Trophoblast cell (in vitro differentiated cells and primary cell): ENCODE measurements around the gene KLK1.

Experiments
- DNase-seq, 2 donors: peaks; one replicate each; pipeline ENCODE4 v3.0.0-alpha.2; 2016
- H2AFZ ChIP-seq: 2 replicates; pipeline ENCODE4 v1.6.1; 2013; ENCODE audit warnings: low read length, moderate library complexity, mild to moderate bottlenecking; ENCODE audit not compliant: insufficient read depth, poor library complexity
- H2AK5ac ChIP-seq: 2 replicates; pipeline ENCODE4 v1.6.1; 2013; ENCODE audit warnings: mild to moderate bottlenecking, low read length
- H2BK120ac ChIP-seq: 2 replicates; pipeline ENCODE4 v1.6.1; 2013; ENCODE audit warnings: low read length, mild to moderate bottlenecking, moderate library complexity; ENCODE audit not compliant: insufficient read depth, poor library complexity
- H2BK12ac ChIP-seq: 2 replicates; pipeline ENCODE4 v1.6.1; 2013; ENCODE audit warnings: mild to moderate bottlenecking, low read length, moderate library complexity
- H2BK5ac ChIP-seq: 2 replicates; pipeline ENCODE4 v1.6.1; 2013; ENCODE audit warnings: low read length, low read depth, moderate library complexity, mild to moderate bottlenecking; ENCODE audit not compliant: poor library complexity
- H3K14ac ChIP-seq: 2 replicates; pipeline ENCODE4 v1.6.1; 2013; ENCODE audit warnings: mild to moderate bottlenecking, low read length
- H3K18ac ChIP-seq: 2 replicates; pipeline ENCODE4 v1.6.1; 2013; ENCODE audit warnings: mild to moderate bottlenecking, low read length
- H3K23ac ChIP-seq: 2 replicates; pipeline ENCODE4 v1.6.1; 2013; ENCODE audit warnings: low read length
- H3K27ac ChIP-seq: 2 replicates; pipeline ENCODE4 v1.5.1; 2013; ENCODE audit warnings: low read depth, mild to moderate bottlenecking, inconsistent platforms, low read length, moderate library complexity
- H3K27me3 ChIP-seq: 2 replicates; pipeline ENCODE4 v1.6.1; 2013; ENCODE audit warnings: inconsistent platforms, mild to moderate bottlenecking, low read length, moderate library complexity; ENCODE audit not compliant: insufficient read depth
- H3K36me3 ChIP-seq, 2 experiments: 1 replicate in 1 of 2; 2 replicates in 1 of 2; pipeline ENCODE4 v1.6.1; 2013; ENCODE audit warnings: low read length in 2 of 2, mild to moderate bottlenecking in 2 of 2, moderate library complexity in 1 of 2; ENCODE audit not compliant: insufficient read depth in 2 of 2, control insufficient read depth in 1 of 2
- H3K4ac ChIP-seq: 2 replicates; pipeline ENCODE4 v1.6.1; 2013; ENCODE audit warnings: low read depth, mild to moderate bottlenecking, low read length, moderate library complexity
- H3K4me1 ChIP-seq, 2 experiments: 1 replicate in 1 of 2; 2 replicates in 1 of 2; pipeline ENCODE4 v1.6.1; 2013; ENCODE audit warnings: low read length in 2 of 2, mild to moderate bottlenecking in 2 of 2, moderate library complexity in 1 of 2; ENCODE audit not compliant: insufficient read depth in 2 of 2, control insufficient read depth in 1 of 2
- H3K4me2 ChIP-seq: 2 replicates; pipeline ENCODE4 v1.6.1; 2013; ENCODE audit warnings: inconsistent platforms, mild to moderate bottlenecking, low read length, moderate library complexity
- H3K4me3 ChIP-seq: 2 replicates; pipeline ENCODE4 v1.5.1; 2013; ENCODE audit warnings: mild to moderate bottlenecking, low read depth, low read length, inconsistent platforms
- H3K79me1 ChIP-seq: one replicate; pipeline ENCODE4 v1.6.1; 2013; ENCODE audit warnings: low read length
- H3K79me2 ChIP-seq: 2 replicates; pipeline ENCODE4 v1.6.1; 2013; ENCODE audit warnings: low read length, mild to moderate bottlenecking; ENCODE audit not compliant: control insufficient read depth, insufficient read depth, poor library complexity
- H3K9ac ChIP-seq: 2 replicates; pipeline ENCODE4 v1.6.1; 2013; ENCODE audit warnings: mild to moderate bottlenecking, low read length
- H3K9me3 ChIP-seq: 2 replicates; pipeline ENCODE4 v1.6.1; 2013; ENCODE audit warnings: low read depth, mild to moderate bottlenecking, control low read depth, inconsistent platforms, low read length; ENCODE audit not compliant: insufficient read depth
- H4K12ac ChIP-seq: 2 replicates; pipeline ENCODE4 v1.6.1; 2013; ENCODE audit warnings: low read depth, mild to moderate bottlenecking, low read length, moderate library complexity
- H4K8ac ChIP-seq: 2 replicates; pipeline ENCODE4 v1.6.1; 2013; ENCODE audit warnings: low read depth, mild to moderate bottlenecking, low read length, moderate library complexity
- H4K91ac ChIP-seq: one replicate; pipeline ENCODE4 v1.6.1; 2013; ENCODE audit warnings: low read depth, mild to moderate bottlenecking, low read length, moderate library complexity
- WGBS: extraction: QIAGEN DNeasy Blood & Tissue Kit; methylation state at CpG from one replicate; pipeline ENCODE4 v1.1.7; 2013; ENCODE audit warnings: missing lambda C conversion rate; ENCODE audit not compliant: insufficient read length, insufficient coverage; ENCODE audit errors: extremely low coverage; 5-methylcytosine and 5-hydroxymethylcytosine counted together

Gene KLK1

DNA sequence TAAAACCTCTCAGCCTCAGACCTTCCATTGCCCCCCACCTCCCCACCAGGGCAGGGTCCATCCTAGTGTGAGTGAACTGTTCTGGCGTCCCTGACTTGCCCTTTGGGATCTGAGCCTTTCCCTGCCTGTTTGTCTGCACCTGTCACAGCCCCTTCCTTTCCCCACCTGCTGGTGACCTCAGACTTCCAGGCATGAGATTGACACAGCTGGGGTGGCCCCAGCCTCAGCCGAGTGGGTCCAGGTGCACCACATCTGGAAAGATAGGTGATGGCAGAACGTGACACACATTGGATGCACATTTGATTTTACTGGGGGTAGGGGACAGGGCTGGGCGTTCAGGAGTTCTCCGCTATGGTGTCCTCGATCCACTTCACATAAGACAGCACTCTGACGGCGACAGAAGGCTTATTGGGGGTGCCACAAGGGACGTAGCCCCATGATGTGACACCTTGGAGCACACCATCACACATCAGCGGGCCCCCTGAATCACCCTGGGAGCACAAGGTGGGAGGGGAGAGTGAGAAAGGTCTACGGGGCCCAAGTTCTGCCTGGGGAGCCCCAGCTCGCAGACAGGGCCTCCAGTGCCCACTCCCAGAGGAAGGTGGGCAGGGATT, 4.6 kb downstream of the KLK1 start:
- no peak overlapping the region for H3K27ac ChIP-seq
- H3K9ac ChIP-seq, result no peak overlapping the region
- H4K12ac ChIP-seq, result no peak overlapping the region
- H2AFZ ChIP-seq, result no peak overlapping the region
- no peak for DNase-seq
- H3K18ac ChIP-seq, result no peak overlapping the region
- no peak overlapping the region for H4K8ac ChIP-seq
- no peaks in the 10 kb centered on the region for H3K36me3 ChIP-seq
- H4K91ac ChIP-seq, result no peak overlapping the region
- peaks cover 27% of the 10 kb centered on the region for H3K27me3 ChIP-seq
- H3K4me3 ChIP-seq, result no peak overlapping the region
- WGBS, result no CpG with 5 or more reads among the region's 12 CpGs
- H3K4me2 ChIP-seq, result no peak overlapping the region
- H3K4ac ChIP-seq, result no peak overlapping the region
- H2BK120ac ChIP-seq, result no peak overlapping the region
- H2BK12ac ChIP-seq, result no peak overlapping the region
- H3K79me1 ChIP-seq, result no peaks in the 10 kb centered on the region
- H2BK5ac ChIP-seq, result no peak overlapping the region
- no peak overlapping the region for H2AK5ac ChIP-seq
- no peak overlapping the region for H3K23ac ChIP-seq
- peaks cover 0 to 2% of the 10 kb centered on the region in 2 experiments for H3K4me1 ChIP-seq
- no peak overlapping the region for H3K14ac ChIP-seq
- peaks cover 19% of the 10 kb centered on the region for H3K9me3 ChIP-seq
- H3K79me2 ChIP-seq, result no peaks in the 10 kb centered on the region

DNA sequence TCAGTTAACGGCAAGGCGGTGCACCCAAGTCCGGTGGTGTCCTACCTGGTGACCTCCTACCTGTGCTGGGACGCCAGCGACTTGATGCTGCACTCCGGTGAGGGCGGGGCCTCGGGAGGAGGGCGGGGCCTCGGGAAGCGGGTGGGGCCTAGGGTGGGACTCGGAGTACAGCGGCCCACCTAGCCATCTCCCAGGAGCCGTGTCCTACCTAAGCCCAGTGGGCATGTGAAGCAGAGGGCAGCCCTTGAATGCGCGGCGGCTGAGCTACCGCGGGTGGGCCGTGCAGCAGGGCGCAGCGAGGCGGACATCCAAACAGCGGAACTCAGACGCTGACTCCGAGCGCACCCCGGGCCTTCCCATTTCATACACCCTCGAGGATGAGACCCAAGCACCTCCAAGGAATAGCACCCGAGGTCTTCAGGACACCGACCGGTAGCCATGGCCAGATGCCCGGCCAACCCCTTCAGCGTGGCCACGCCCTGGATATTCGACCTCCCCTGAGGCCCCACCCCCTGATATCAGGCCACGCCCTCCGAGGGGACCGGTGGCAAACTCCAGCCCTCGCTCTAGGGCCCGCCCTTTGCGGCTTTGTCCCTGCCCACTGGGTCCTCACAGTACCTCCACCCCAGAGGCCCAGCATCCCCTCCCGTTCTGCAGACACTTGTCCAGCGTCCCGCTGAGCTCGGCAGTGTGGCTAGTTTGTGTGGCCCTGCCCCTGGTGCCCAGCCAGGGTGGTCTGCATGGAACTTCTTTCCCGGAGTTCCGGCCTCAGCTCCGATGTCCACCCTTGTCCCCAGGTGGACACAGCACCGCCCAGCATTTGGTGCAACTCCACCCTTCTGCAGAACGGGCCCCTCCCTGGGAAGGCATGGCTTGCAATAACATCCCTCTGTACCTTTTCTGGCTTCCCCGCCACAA, 5.4 kb downstream of the KLK1 start:
- Histone ChIP-seq H4K12ac (no peak overlapping the region), H3K9me3 (peaks cover 19% of the 10 kb centered on the region), H3K36me3 (no peaks in the 10 kb centered on the region), H3K18ac (no peak overlapping the region), H2AFZ (no peak overlapping the region), H3K4me2 (peak overlapping the region; percentile 57), H3K4me1 (peaks cover 0 to 2% of the 10 kb centered on the region in 2 experiments), H2BK12ac (no peak overlapping the region), H3K14ac (no peak overlapping the region), H3K4ac (no peak overlapping the region), H3K27ac (no peak overlapping the region), H3K79me1 (no peaks in the 10 kb centered on the region), H4K8ac (no peak overlapping the region), H2BK5ac (no peak overlapping the region), H3K23ac (no peak overlapping the region), H4K91ac (no peak overlapping the region), H3K9ac (no peak overlapping the region), H2BK120ac (no peak overlapping the region), H3K27me3 (peaks cover 27% of the 10 kb centered on the region), H3K79me2 (no peaks in the 10 kb centered on the region), H3K4me3 (no peak overlapping the region), H2AK5ac (no peak overlapping the region)
- DNase-seq, result no peak
- no CpG with 5 or more reads among the region's 52 CpGs for WGBS

- Histone ChIP-seq H3K79me1 (no peaks in the 10 kb centered on the region), H3K4me1 (peaks cover 0 to 2% of the 10 kb centered on the region in 2 experiments), H3K4me3 (no peak overlapping the region), H3K9me3 (peaks cover 19% of the 10 kb centered on the region), H4K12ac (no peak overlapping the region), H2AFZ (no peak overlapping the region), H2AK5ac (no peak overlapping the region), H2BK12ac (no peak overlapping the region), H3K23ac (no peak overlapping the region), H2BK120ac (no peak overlapping the region), H3K18ac (no peak overlapping the region), H3K14ac (no peak overlapping the region), H3K27ac (no peak overlapping the region), H3K9ac (no peak overlapping the region), H3K4me2 (no peak overlapping the region), H3K36me3 (no peaks in the 10 kb centered on the region), H4K8ac (no peak overlapping the region), H4K91ac (no peak overlapping the region), H3K27me3 (peaks cover 21% of the 10 kb centered on the region), H3K4ac (no peak overlapping the region), H2BK5ac (no peak overlapping the region), H3K79me2 (no peaks in the 10 kb centered on the region)
- WGBS, result no CpG with 5 or more reads among the region's 1 CpG
- no peak for DNase-seq
Observed at GRCh38 chr19:50815439-50815838, 8.1 kb downstream of the KLK1 start.

DNA sequence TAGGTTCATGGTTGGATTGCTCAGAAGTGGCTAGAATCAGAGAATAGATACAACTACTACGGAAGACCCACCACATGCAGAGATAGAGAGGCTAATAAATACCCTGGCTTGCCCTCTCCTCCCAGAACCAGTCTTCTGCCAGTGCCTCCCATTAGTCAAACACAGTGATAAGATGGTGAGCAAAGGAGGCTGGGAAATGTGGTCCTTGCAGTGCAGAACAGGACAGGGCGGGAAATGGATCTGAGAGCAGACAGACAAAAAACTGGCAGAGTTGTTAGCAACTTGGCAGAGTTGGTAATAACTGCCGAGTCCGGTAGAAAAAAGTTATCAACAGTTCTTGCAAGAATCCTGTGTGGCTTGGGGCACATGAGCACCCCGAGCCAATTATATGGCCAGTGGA, 8.7 kb downstream of the KLK1 start:
- Histone ChIP-seq H3K9me3 (peaks cover 19% of the 10 kb centered on the region), H4K91ac (no peak overlapping the region), H2BK5ac (no peak overlapping the region)

More for the DNA sequence above, 8.7 kb downstream of the KLK1 start:
- H3K4me2 ChIP-seq, result no peak overlapping the region
- peaks cover 0 to 2% of the 10 kb centered on the region in 2 experiments for H3K4me1 ChIP-seq
- no peak overlapping the region for H3K23ac ChIP-seq
- no peak overlapping the region for H3K27ac ChIP-seq
- H2BK12ac ChIP-seq, result no peak overlapping the region
- no peak overlapping the region for H3K4ac ChIP-seq
- H3K27me3 ChIP-seq, result peaks cover 18% of the 10 kb centered on the region
- H3K79me1 ChIP-seq, result no peaks in the 10 kb centered on the region
- H3K9ac ChIP-seq, result no peak overlapping the region
- H3K14ac ChIP-seq, result no peak overlapping the region
- no peak overlapping the region for H4K12ac ChIP-seq
- no peak for DNase-seq
- no peak overlapping the region for H3K4me3 ChIP-seq
- no peak overlapping the region for H4K8ac ChIP-seq
- H3K79me2 ChIP-seq, result no peaks in the 10 kb centered on the region
- no CpG with 5 or more reads among the region's 5 CpGs for WGBS
- H2AK5ac ChIP-seq, result no peak overlapping the region
- no peak overlapping the region for H2AFZ ChIP-seq
- no peak overlapping the region for H3K18ac ChIP-seq
- no peak overlapping the region for H2BK120ac ChIP-seq
- no peaks in the 10 kb centered on the region for H3K36me3 ChIP-seq
